ENCODE measurements around the gene SPDL1.

Gene SPDL1

GRCh38 chr5:169631360-169631759 is 47.8 kb downstream of the SPDL1 start:
- Histone ChIP-seq H3K36me3 (ENCODE audit: low read length) (0 out of 2 replicates have a peak, but pooled peaks cover 2% of the 10 kb centered on the region), H3K4me3 (ENCODE audit: insufficient read depth, low read length, poor library complexity, severe bottlenecking) (no peak overlapping the region), H3K79me2 (ENCODE audit: insufficient read depth, low read length) (no peaks in the 10 kb centered on the region), H3K9me2 (replicated peaks; ENCODE audit: insufficient read depth, low read length) (no peaks in the 10 kb centered on the region), H4K20me1 (ENCODE audit: low read depth, low read length) (no peaks in the 10 kb centered on the region), H3K27me3 (ENCODE audit: low read length) (no peaks in the 10 kb centered on the region), H2AFZ (ENCODE audit: low read depth, low read length, severe bottlenecking) (no peak overlapping the region), H3F3A (ENCODE audit: insufficient read depth) (peaks cover 5% of the 10 kb centered on the region; the same call in 1 of the 2 replicates), H3K4me2 (ENCODE audit: low read depth, low read length, poor library complexity, severe bottlenecking) (no peak overlapping the region), H3K27ac (ENCODE audit: low read depth, low read length) (no peak overlapping the region), H3K9ac (ENCODE audit: low read length) (no peak overlapping the region), H3K9me3 (ENCODE audit: insufficient read depth, low read length) (no peaks in the 10 kb centered on the region)
- TF ChIP-seq EZH2phosphoT487 (conservative IDR thresholded peaks at IDR 0.05; ENCODE audit: low read length), result no peak
- no peak for TF ChIP-seq CTCF (IDR thresholded peaks at IDR 0.05; ENCODE audit: insufficient read depth, low read length, poor library complexity, severe bottlenecking)

DNA sequence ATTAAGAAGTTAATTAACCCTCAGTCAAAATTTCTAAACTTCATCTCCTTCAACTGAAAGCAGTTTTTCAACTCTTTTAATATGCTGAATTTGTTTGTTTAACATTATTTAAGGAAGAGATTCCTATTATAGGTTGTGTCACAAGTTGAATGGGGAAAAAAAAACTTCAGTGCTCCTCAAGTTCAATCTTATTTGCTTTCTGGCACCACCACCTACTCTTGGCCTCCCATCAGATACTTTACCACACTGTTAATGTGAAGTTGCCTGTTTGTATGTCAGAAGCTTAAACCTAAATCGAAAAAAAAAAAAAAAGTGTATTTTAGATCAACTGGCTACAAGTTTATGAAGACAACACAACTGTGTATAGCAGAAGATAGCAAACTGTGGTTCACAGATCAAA is 49.4 kb downstream of the SPDL1 start:
- no peak overlapping the region for H3K4me2 ChIP-seq (ENCODE audit: low read depth, low read length, poor library complexity, severe bottlenecking)

DNA sequence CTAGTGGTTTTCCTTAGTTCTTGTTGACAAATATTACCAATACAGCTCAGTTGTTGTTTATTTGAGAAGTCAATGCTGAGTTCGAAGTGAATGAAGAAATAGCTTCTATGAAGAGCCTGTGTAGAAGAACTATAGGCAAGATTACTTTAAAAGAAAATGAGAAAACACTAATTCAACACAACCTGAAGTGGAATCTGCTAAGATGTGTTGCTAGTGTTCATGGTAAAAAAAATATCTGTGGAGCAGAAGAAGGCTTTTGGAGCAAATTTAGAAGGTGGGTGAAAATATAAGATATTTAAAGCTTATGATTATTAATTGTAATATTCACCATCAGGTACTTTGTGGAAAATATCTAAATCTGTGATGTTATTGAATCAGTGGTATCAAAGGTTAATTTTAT is 51.0 kb downstream of the SPDL1 start:
- no peaks in the 10 kb centered on the region for H4K20me1 ChIP-seq (ENCODE audit: low read depth, low read length)
- TF ChIP-seq CTCF (IDR thresholded peaks at IDR 0.05; ENCODE audit: insufficient read depth, low read length, poor library complexity, severe bottlenecking) (no peak), EZH2phosphoT487 (conservative IDR thresholded peaks at IDR 0.05; ENCODE audit: low read length) (no peak)
- H3K27me3 ChIP-seq (ENCODE audit: low read length), result no peaks in the 10 kb centered on the region
- H3K4me3 ChIP-seq (ENCODE audit: insufficient read depth, low read length, poor library complexity, severe bottlenecking), result no peak overlapping the region
- H3K9ac ChIP-seq (ENCODE audit: low read length), result no peak overlapping the region
- H3K36me3 ChIP-seq (ENCODE audit: low read length), result peaks cover 16% of the 10 kb centered on the region
- no peak overlapping the region for H2AFZ ChIP-seq (ENCODE audit: low read depth, low read length, severe bottlenecking)
- H3F3A ChIP-seq (ENCODE audit: insufficient read depth), result peaks cover 5% of the 10 kb centered on the region; the same call in 1 of the 2 replicates
- peaks cover 11% of the 10 kb centered on the region; the same call in 1 of the 2 replicates for H3K9me3 ChIP-seq (ENCODE audit: insufficient read depth, low read length)
- H3K9me2 ChIP-seq (replicated peaks; ENCODE audit: insufficient read depth, low read length), result no peaks in the 10 kb centered on the region
- H3K4me2 ChIP-seq (ENCODE audit: low read depth, low read length, poor library complexity, severe bottlenecking), result no peak overlapping the region
- H3K27ac ChIP-seq (ENCODE audit: low read depth, low read length), result no peak overlapping the region
- peaks cover 28% of the 10 kb centered on the region for H3K79me2 ChIP-seq (ENCODE audit: insufficient read depth, low read length)

More for the DNA sequence above, 49.4 kb downstream of the SPDL1 start:
- Histone ChIP-seq H3K9ac (ENCODE audit: low read length) (no peak overlapping the region), H3K27ac (ENCODE audit: low read depth, low read length) (no peak overlapping the region), H3K4me3 (ENCODE audit: insufficient read depth, low read length, poor library complexity, severe bottlenecking) (no peak overlapping the region), H3K9me2 (replicated peaks; ENCODE audit: insufficient read depth, low read length) (no peaks in the 10 kb centered on the region), H3K27me3 (ENCODE audit: low read length) (no peaks in the 10 kb centered on the region), H2AFZ (ENCODE audit: low read depth, low read length, severe bottlenecking) (no peak overlapping the region), H3F3A (ENCODE audit: insufficient read depth) (peaks cover 5% of the 10 kb centered on the region; the same call in 1 of the 2 replicates), H3K36me3 (ENCODE audit: low read length) (0 out of 2 replicates have a peak, but pooled peaks cover 2% of the 10 kb centered on the region), H4K20me1 (ENCODE audit: low read depth, low read length) (no peaks in the 10 kb centered on the region), H3K79me2 (ENCODE audit: insufficient read depth, low read length) (peaks cover 11% of the 10 kb centered on the region), H3K9me3 (ENCODE audit: insufficient read depth, low read length) (no peaks in the 10 kb centered on the region)
- no peak for TF ChIP-seq CTCF (IDR thresholded peaks at IDR 0.05; ENCODE audit: insufficient read depth, low read length, poor library complexity, severe bottlenecking)
- no peak for TF ChIP-seq EZH2phosphoT487 (conservative IDR thresholded peaks at IDR 0.05; ENCODE audit: low read length)

Measured in SU-DHL-6 (cell line).